GOT3 (cell line): ENCODE results near the gene SEPTIN5.
"Not testable (repeated sequence)": the region's sequence is repeated elsewhere in the genome, so short reads cannot be mapped to it uniquely, and the experiment has no call there.

Experiments
- DNase-seq: peaks from one replicate; lab custom pipeline; 2025; ENCODE audit warnings: mixed read lengths; lab: John Stamatoyannopoulos, UW

The SEPTIN5 gene

GRCh38 chr22:19680911-19681862, 33.1 kb upstream of the SEPTIN5 start:
- no peak for DNase-seq

- no peak for DNase-seq
These were observed 32.4 kb upstream of the SEPTIN5 start for GRCh38 chr22:19681863-19682245.

GRCh38 chr22:19686946-19687345, 27.4 kb upstream of the SEPTIN5 start:
- DNase-seq = no peak

GRCh38 chr22:19687561-19688300, 26.6 kb upstream of the SEPTIN5 start:
- DNase-seq = no peak

- no peak for DNase-seq
These were observed 25.7 kb upstream of the SEPTIN5 start for GRCh38 chr22:19688301-19689290.

- no peak for DNase-seq
These were observed 24.9 kb upstream of the SEPTIN5 start for GRCh38 chr22:19689408-19689807.

- DNase-seq = no peak
These were observed 23.1 kb upstream of the SEPTIN5 start for GRCh38 chr22:19691007-19691720.

GRCh38 chr22:19691721-19692341, 22.5 kb upstream of the SEPTIN5 start:
- DNase-seq = no peak

- DNase-seq = no peak
These were observed 20.7 kb upstream of the SEPTIN5 start for GRCh38 chr22:19693581-19693980.

GRCh38 chr22:19693981-19694670, 20.2 kb upstream of the SEPTIN5 start:
- DNase-seq = no peak

- DNase-seq = no peak
These were observed 19.6 kb upstream of the SEPTIN5 start for GRCh38 chr22:19694696-19695095.

- no peak for DNase-seq
These were observed 17.6 kb upstream of the SEPTIN5 start for GRCh38 chr22:19696504-19697276.

- DNase-seq = not testable (repeated sequence)
These were observed 16.4 kb upstream of the SEPTIN5 start for GRCh38 chr22:19697871-19698270.

- DNase-seq = no peak
These were observed 13.4 kb upstream of the SEPTIN5 start for GRCh38 chr22:19700790-19701419.

- DNase-seq = no peak
These were observed 12.7 kb upstream of the SEPTIN5 start for GRCh38 chr22:19701420-19702145.

- no peak for DNase-seq
These were observed 10.4 kb upstream of the SEPTIN5 start for GRCh38 chr22:19703869-19704268.

GRCh38 chr22:19704355-19705015, 9.8 kb upstream of the SEPTIN5 start:
- no peak for DNase-seq
